ENCODE data around the gene GAB4.

GRCh38 chr22:16922076-16922475 is 85.9 kb downstream of the GAB4 start:
- TF ChIP-seq ZMYM4 (CRISPR knock-in tag; IDR thresholded peaks at IDR 0.05) (no peak), ZNF441 (CRISPR knock-in tag; IDR thresholded peaks at IDR 0.05; ENCODE audit: borderline replicate concordance) (no peak), SP5 (CRISPR knock-in tag; IDR thresholded peaks at IDR 0.05; ENCODE audit: borderline replicate concordance, low read depth) (no peak), FOSL1 (CRISPR knock-in tag; IDR thresholded peaks at IDR 0.05; ENCODE audit: borderline replicate concordance) (no peak), ZFP90 (CRISPR knock-in tag; IDR thresholded peaks at IDR 0.05; ENCODE audit: borderline replicate concordance) (no peak), DNMT1 (CRISPR knock-in tag; IDR thresholded peaks at IDR 0.05) (no peak), ZSCAN9 (CRISPR knock-in tag; IDR thresholded peaks at IDR 0.05; ENCODE audit: borderline replicate concordance) (no peak), CTCF (CRISPR knock-in tag; IDR thresholded peaks at IDR 0.05) (no peak), RAD21 (CRISPR knock-in tag; IDR thresholded peaks at IDR 0.05) (no peak), RXRA (CRISPR knock-in tag; IDR thresholded peaks at IDR 0.05) (no peak), ZNF569 (CRISPR knock-in tag; IDR thresholded peaks at IDR 0.05; ENCODE audit: borderline replicate concordance) (no peak)
- TF ChIP-seq, protein P1, sequence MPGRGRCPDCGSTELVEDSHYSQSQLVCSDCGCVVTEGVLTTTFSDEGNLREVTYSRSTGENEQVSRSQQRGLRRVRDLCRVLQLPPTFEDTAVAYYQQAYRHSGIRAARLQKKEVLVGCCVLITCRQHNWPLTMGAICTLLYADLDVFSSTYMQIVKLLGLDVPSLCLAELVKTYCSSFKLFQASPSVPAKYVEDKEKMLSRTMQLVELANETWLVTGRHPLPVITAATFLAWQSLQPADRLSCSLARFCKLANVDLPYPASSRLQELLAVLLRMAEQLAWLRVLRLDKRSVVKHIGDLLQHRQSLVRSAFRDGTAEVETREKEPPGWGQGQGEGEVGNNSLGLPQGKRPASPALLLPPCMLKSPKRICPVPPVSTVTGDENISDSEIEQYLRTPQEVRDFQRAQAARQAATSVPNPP (CRISPR knock-in tag; IDR thresholded peaks at IDR 0.05), result no peak
- TF ChIP-seq, protein P2, sequence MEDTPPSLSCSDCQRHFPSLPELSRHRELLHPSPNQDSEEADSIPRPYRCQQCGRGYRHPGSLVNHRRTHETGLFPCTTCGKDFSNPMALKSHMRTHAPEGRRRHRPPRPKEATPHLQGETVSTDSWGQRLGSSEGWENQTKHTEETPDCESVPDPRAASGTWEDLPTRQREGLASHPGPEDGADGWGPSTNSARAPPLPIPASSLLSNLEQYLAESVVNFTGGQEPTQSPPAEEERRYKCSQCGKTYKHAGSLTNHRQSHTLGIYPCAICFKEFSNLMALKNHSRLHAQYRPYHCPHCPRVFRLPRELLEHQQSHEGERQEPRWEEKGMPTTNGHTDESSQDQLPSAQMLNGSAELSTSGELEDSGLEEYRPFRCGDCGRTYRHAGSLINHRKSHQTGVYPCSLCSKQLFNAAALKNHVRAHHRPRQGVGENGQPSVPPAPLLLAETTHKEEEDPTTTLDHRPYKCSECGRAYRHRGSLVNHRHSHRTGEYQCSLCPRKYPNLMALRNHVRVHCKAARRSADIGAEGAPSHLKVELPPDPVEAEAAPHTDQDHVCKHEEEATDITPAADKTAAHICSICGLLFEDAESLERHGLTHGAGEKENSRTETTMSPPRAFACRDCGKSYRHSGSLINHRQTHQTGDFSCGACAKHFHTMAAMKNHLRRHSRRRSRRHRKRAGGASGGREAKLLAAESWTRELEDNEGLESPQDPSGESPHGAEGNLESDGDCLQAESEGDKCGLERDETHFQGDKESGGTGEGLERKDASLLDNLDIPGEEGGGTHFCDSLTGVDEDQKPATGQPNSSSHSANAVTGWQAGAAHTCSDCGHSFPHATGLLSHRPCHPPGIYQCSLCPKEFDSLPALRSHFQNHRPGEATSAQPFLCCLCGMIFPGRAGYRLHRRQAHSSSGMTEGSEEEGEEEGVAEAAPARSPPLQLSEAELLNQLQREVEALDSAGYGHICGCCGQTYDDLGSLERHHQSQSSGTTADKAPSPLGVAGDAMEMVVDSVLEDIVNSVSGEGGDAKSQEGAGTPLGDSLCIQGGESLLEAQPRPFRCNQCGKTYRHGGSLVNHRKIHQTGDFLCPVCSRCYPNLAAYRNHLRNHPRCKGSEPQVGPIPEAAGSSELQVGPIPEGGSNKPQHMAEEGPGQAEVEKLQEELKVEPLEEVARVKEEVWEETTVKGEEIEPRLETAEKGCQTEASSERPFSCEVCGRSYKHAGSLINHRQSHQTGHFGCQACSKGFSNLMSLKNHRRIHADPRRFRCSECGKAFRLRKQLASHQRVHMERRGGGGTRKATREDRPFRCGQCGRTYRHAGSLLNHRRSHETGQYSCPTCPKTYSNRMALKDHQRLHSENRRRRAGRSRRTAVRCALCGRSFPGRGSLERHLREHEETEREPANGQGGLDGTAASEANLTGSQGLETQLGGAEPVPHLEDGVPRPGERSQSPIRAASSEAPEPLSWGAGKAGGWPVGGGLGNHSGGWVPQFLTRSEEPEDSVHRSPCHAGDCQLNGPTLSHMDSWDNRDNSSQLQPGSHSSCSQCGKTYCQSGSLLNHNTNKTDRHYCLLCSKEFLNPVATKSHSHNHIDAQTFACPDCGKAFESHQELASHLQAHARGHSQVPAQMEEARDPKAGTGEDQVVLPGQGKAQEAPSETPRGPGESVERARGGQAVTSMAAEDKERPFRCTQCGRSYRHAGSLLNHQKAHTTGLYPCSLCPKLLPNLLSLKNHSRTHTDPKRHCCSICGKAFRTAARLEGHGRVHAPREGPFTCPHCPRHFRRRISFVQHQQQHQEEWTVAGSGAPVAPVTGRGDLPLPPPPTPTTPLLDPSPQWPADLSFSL (CRISPR knock-in tag; IDR thresholded peaks at IDR 0.05), result no peak
- TF ChIP-seq, protein P3, sequence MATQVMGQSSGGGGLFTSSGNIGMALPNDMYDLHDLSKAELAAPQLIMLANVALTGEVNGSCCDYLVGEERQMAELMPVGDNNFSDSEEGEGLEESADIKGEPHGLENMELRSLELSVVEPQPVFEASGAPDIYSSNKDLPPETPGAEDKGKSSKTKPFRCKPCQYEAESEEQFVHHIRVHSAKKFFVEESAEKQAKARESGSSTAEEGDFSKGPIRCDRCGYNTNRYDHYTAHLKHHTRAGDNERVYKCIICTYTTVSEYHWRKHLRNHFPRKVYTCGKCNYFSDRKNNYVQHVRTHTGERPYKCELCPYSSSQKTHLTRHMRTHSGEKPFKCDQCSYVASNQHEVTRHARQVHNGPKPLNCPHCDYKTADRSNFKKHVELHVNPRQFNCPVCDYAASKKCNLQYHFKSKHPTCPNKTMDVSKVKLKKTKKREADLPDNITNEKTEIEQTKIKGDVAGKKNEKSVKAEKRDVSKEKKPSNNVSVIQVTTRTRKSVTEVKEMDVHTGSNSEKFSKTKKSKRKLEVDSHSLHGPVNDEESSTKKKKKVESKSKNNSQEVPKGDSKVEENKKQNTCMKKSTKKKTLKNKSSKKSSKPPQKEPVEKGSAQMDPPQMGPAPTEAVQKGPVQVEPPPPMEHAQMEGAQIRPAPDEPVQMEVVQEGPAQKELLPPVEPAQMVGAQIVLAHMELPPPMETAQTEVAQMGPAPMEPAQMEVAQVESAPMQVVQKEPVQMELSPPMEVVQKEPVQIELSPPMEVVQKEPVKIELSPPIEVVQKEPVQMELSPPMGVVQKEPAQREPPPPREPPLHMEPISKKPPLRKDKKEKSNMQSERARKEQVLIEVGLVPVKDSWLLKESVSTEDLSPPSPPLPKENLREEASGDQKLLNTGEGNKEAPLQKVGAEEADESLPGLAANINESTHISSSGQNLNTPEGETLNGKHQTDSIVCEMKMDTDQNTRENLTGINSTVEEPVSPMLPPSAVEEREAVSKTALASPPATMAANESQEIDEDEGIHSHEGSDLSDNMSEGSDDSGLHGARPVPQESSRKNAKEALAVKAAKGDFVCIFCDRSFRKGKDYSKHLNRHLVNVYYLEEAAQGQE (IDR thresholded peaks at IDR 0.05; ENCODE audit: borderline replicate concordance in 1 of 2, low read depth in 1 of 2, low read length in 2 of 2), result no peak

All from HepG2 (cell line).